HCT116 (cell line): Measurements from ENCODE around the gene DGKB. TPM values are rescaled to one million over a fixed set of nuclear protein-coding genes. Genes with fewer than 3 reads are reported as not detected.

Experiments
- ATAC-seq: fragments of 200-7000 bp; cut with Tn5 transposase; 2 replicates; pipeline ENCODE4 v1.9.1; 2020; ENCODE audit warnings: mild to moderate bottlenecking, moderate library complexity
- BruUV-seq: library from RNA; stranded (reverse); fragments of 400-500 nt; replicated peaks from 2 replicates; lab custom pipeline; 2021; lab: Mats Ljungman, UMichigan
- CTCF ChIA-PET: fragments of 300-600 bp; sonication (Branson Sonifier 250); formaldehyde crosslinking; loops from one replicate; lab custom pipeline; 2021; ENCODE audit warnings: antibody characterized with exemption; lab: Charles Lee
- POLR2A ChIA-PET: fragments of 300-600, 350-600 bp; sonication (Branson Sonifier 250); formaldehyde crosslinking; loops from one replicate; lab custom pipeline; 2021; ENCODE audit warnings: antibody characterized with exemption; lab: Charles Lee
- RAD21 ChIA-PET, 2 experiments: fragments of 300-600 bp; sonication (Branson Sonifier 250); formaldehyde crosslinking; loops; one replicate each; lab custom pipeline; 2023; ENCODE audit warnings: low total read pairs in 2 of 2; ENCODE audit not compliant: uncharacterized antibody in 2 of 2, unreplicated experiment in 2 of 2, low non-redundant PET in 1 of 2; lab: Charles Lee
- DNase-seq: peaks from one replicate; pipeline ENCODE4 v3.0.0-alpha.2; 2010; ENCODE audit warnings: low read depth, low spot score
- H2AFZ ChIP-seq: fragments of 200-600 bp; shearing (Covaris generic), sonication (generic); 2 replicates; pipeline ENCODE4 v1.6.1; 2017; ENCODE audit warnings: low read depth, mixed run types, mixed read lengths, antibody characterized with exemption, low read length; ENCODE audit not compliant: poor library complexity, severe bottlenecking
- H3K27ac ChIP-seq: 2 replicates; pipeline ENCODE4 v1.5.1; 2012; ENCODE audit warnings: low read depth, low read length
- H3K27me3 ChIP-seq: fragments of 200-600 bp; sonication (generic); 2 replicates; pipeline ENCODE4 v1.6.1; 2016; ENCODE audit warnings: mixed run types, low read length, mixed read lengths; ENCODE audit not compliant: insufficient read depth
- H3K36me3 ChIP-seq, 2 experiments: fragments of 200-500 bp in 1 of 2; fragments of 200-600 bp in 1 of 2; sonication (Bioruptor generic) in 1 of 2; sonication (generic) in 1 of 2; 2 replicates each; pipeline versions ENCODE4 v1.5.1 to v1.6.1; 2014 to 2016; ENCODE audit warnings: low read length in 2 of 2, inconsistent platforms in 1 of 2, mixed read lengths in 1 of 2, mixed run types in 1 of 2; ENCODE audit not compliant: insufficient read depth in 2 of 2, control insufficient read depth in 1 of 2
- H3K4me1 ChIP-seq, 2 experiments: fragments of 200-600 bp in 1 of 2; sonication (generic) in 1 of 2; 2 replicates each; pipeline versions ENCODE4 v1.5.1 to v1.6.1; 2012 to 2017; ENCODE audit warnings: low read length in 2 of 2, inconsistent platforms in 1 of 2, mild to moderate bottlenecking in 1 of 2, mixed read lengths in 1 of 2, mixed run types in 1 of 2, moderate library complexity in 1 of 2; ENCODE audit not compliant: insufficient read depth in 2 of 2, control insufficient read depth in 1 of 2
- H3K4me2 ChIP-seq: fragments of 200-600 bp; sonication (generic); 2 replicates; pipeline ENCODE4 v1.6.1; 2017; ENCODE audit warnings: mixed run types, low read length, mixed read lengths
- H3K4me3 ChIP-seq, 2 experiments: fragments of 200-600 bp in 1 of 2; sonication (generic) in 1 of 2; replicated peaks in 1 of 2; 2 replicates each; pipeline ENCODE4 v1.5.1; 2011 to 2016; ENCODE audit warnings: low read length in 2 of 2, control low read depth in 1 of 2, low read depth in 1 of 2, mild to moderate bottlenecking in 1 of 2, mixed read lengths in 1 of 2, mixed run types in 1 of 2
- H3K79me2 ChIP-seq: fragments of 200-600 bp; sonication (generic); 2 replicates; pipeline ENCODE4 v1.6.1; 2017; ENCODE audit warnings: mild to moderate bottlenecking, mixed run types, low read length, moderate library complexity, mixed read lengths; ENCODE audit not compliant: insufficient read depth
- H3K9ac ChIP-seq: fragments of 200-600 bp; sonication (generic); 2 replicates; pipeline ENCODE4 v1.6.1; 2016; ENCODE audit warnings: low read length, mixed read lengths
- H3K9me2 ChIP-seq: fragments of 200-600 bp; sonication (generic), shearing (Covaris generic); 2 replicates; pipeline ENCODE4 v1.6.1; 2017; ENCODE audit warnings: mixed run types, mild to moderate bottlenecking, moderate library complexity; ENCODE audit not compliant: insufficient read depth
- H3K9me3 ChIP-seq, 2 experiments: fragments of 200-500 bp in 1 of 2; fragments of 200-600 bp in 1 of 2; sonication (Bioruptor generic) in 1 of 2; sonication (generic) in 1 of 2; 2 replicates each; pipeline ENCODE4 v1.6.1; 2014 to 2017; ENCODE audit warnings: low read length in 2 of 2, mixed read lengths in 2 of 2, inconsistent platforms in 1 of 2, low read depth in 1 of 2, mild to moderate bottlenecking in 1 of 2, mixed run types in 1 of 2, moderate library complexity in 1 of 2; ENCODE audit not compliant: control insufficient read depth in 1 of 2, insufficient read depth in 1 of 2
- H4K20me1 ChIP-seq: fragments of 200-600 bp; sonication (generic), shearing (Covaris generic); 2 replicates; pipeline ENCODE4 v1.6.1; 2017; ENCODE audit warnings: mixed run types, mild to moderate bottlenecking, moderate library complexity; ENCODE audit not compliant: insufficient read depth
- CBX3 ChIP-seq: IDR thresholded peaks from 2 replicates; pipeline ENCODE4 v1.6.1; 2012; ENCODE audit warnings: low read depth
- JUND ChIP-seq: IDR thresholded peaks from 2 replicates; pipeline ENCODE4 v1.6.1; 2012
- SP1 ChIP-seq: IDR thresholded peaks from 2 replicates; pipeline ENCODE4 v1.6.1; 2012; ENCODE audit warnings: low read depth
- ZFX ChIP-seq: fragments of 450-650 bp; IDR thresholded peaks from 2 replicates; pipeline ENCODE4 v1.6.1; 2017
- intact Hi-C: fragments of 100-400 bp; cut with micrococcal nuclease; formaldehyde crosslinking; loops from 2 replicates; pipeline ENCODE4 v1.10.0; 2022
- total RNA-seq: library from RNA; stranded (reverse); gene quantifications from one replicate; pipeline ENCODE4 v1.2.1, GENCODE V29; 2021; ENCODE audit not compliant: unreplicated experiment

The DGKB gene
- total RNA-seq, 1 experiment from 2014 or later: 0.05 TPM

DNA sequence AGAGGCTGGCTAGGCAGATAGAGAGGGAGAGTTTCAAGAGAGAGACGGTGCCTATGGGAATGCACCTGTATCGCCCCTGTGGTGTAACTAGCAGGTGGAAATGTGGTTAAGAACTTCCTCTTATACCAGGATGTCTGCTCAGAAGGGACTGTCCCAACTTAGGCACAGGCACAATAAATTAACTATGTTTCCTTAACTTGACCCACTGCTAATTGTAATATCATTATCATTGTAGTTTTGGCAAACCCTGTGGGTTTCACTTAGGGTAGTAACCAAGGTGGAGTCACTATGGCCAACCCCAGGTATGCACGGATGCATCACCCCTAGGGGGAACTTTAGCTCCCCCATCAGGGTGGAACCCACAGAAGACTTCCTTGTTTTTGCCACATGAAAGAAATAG, 455.7 kb downstream of the DGKB start:
- H2AFZ ChIP-seq: no peak overlapping the region
- H3K4me2 ChIP-seq: no peak overlapping the region
- ChIA-PET RAD21 (no interaction called here), CTCF (no interaction called here)
- H3K4me3 ChIP-seq: no peak overlapping the region
- intact Hi-C loops: no loop called here
- no peak for DNase-seq
- no peak overlapping the region for H3K27ac ChIP-seq
- no peaks in the 10 kb centered on the region for H3K4me1 ChIP-seq
- no peak overlapping the region for H3K9ac ChIP-seq
- no peaks in the 10 kb centered on the region for H3K79me2 ChIP-seq
- TF ChIP-seq ZFX (no peak), CBX3 (no peak), JUND (no peak), SP1 (no peak)
- TF ChIP-seq, all 23 proteins: peak for 0
- no peaks in the 10 kb centered on the region for H3K36me3 ChIP-seq
- POLR2A ChIA-PET: no interaction called here
- H4K20me1 ChIP-seq: no peaks in the 10 kb centered on the region
- BruUV-seq: no TSS peak
- no peak for ATAC-seq
- no peaks in the 10 kb centered on the region for H3K27me3 ChIP-seq
- H3K9me2 ChIP-seq: no peaks in the 10 kb centered on the region
- H3K9me3 ChIP-seq: no peaks in the 10 kb centered on the region

DNA sequence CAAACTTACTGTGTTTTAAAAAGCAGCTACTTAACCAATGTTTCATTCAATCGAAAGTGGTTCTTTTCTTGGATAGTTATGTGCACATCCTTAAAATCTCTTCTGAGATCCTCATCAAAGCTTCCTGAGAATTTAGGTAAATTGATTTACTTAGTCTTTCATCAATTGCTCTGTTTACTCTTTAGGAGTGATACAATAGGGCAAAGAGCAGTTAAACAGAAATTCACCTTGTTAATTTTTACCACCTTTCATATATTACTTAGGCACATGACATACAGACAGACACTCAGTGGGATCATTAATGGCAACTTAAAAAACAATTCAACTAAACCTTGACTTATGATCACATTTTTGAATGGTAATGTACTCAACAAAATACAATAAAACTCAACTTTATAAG, 456.3 kb downstream of the DGKB start:
- no peaks in the 10 kb centered on the region for H3K36me3 ChIP-seq
- ChIA-PET CTCF (no interaction called here), POLR2A (interaction anchor here (0.6 kb wide), 1 partner anchor 32 kb away, joined by 3 read pairs; no protein-coding TSS in a partner anchor), RAD21 (interaction anchor here in 1 of 2 experiments (0.6 kb wide), 1 partner anchor 921 kb away, joined by 3 read pairs; no protein-coding TSS in a partner anchor)
- no peaks in the 10 kb centered on the region for H4K20me1 ChIP-seq
- BruUV-seq: no TSS peak
- TF ChIP-seq SP1: no peak
- H3K79me2 ChIP-seq: no peaks in the 10 kb centered on the region
- no peaks in the 10 kb centered on the region for H3K9me3 ChIP-seq
- intact Hi-C loops: no loop called here
- H2AFZ ChIP-seq: no peak overlapping the region
- no peak overlapping the region for H3K4me3 ChIP-seq
- no peak overlapping the region for H3K27ac ChIP-seq
- H3K4me1 ChIP-seq: no peaks in the 10 kb centered on the region
- no peak for ATAC-seq
- no peaks in the 10 kb centered on the region for H3K9me2 ChIP-seq
- H3K27me3 ChIP-seq: no peaks in the 10 kb centered on the region
- H3K9ac ChIP-seq: no peak overlapping the region
- no peak for DNase-seq
- H3K4me2 ChIP-seq: no peak overlapping the region
